ENCODE measurements around the gene LGALS4.

DNA sequence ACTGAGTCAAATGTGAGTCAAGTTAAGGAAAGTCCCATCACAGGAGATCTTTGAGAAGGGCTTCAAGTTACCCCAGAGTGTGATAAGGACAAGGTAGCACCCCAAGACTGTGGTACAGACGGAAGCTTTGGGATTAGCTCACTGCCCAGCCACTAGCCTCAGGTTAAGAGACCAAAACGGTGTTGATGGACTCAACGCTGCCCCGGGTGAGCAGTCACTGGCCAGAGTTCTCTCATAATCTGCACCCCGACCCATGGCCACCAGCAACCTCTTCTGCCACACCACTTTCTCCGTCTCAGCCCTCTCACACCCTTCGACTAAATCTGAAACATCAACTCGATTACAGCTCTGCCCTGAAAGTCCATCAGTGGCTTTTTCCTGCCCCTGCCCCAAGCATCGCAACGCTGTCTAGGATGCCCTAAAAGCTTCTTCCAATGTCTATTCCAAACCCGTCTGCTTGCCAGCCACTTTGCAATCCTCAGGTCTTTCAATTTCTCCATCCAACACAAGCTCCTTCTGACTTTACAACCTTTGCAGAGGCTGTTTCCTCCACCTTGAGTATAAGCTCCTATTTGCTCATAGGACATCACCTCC, 31.4 kb upstream of the LGALS4 start:
- TF ChIP-seq, protein P1, sequence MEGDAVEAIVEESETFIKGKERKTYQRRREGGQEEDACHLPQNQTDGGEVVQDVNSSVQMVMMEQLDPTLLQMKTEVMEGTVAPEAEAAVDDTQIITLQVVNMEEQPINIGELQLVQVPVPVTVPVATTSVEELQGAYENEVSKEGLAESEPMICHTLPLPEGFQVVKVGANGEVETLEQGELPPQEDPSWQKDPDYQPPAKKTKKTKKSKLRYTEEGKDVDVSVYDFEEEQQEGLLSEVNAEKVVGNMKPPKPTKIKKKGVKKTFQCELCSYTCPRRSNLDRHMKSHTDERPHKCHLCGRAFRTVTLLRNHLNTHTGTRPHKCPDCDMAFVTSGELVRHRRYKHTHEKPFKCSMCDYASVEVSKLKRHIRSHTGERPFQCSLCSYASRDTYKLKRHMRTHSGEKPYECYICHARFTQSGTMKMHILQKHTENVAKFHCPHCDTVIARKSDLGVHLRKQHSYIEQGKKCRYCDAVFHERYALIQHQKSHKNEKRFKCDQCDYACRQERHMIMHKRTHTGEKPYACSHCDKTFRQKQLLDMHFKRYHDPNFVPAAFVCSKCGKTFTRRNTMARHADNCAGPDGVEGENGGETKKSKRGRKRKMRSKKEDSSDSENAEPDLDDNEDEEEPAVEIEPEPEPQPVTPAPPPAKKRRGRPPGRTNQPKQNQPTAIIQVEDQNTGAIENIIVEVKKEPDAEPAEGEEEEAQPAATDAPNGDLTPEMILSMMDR (conservative IDR thresholded peaks at IDR 0.05) = no peak
- TF ChIP-seq ZFX (IDR thresholded peaks at IDR 0.05) = no peak

All from C4-2B (cell line).